ENCODE results near the gene NALF2.

GRCh38 chrX:69546978-69547377 lies 42.9 kb downstream of the NALF2 start:
- TF ChIP-seq, protein P1, sequence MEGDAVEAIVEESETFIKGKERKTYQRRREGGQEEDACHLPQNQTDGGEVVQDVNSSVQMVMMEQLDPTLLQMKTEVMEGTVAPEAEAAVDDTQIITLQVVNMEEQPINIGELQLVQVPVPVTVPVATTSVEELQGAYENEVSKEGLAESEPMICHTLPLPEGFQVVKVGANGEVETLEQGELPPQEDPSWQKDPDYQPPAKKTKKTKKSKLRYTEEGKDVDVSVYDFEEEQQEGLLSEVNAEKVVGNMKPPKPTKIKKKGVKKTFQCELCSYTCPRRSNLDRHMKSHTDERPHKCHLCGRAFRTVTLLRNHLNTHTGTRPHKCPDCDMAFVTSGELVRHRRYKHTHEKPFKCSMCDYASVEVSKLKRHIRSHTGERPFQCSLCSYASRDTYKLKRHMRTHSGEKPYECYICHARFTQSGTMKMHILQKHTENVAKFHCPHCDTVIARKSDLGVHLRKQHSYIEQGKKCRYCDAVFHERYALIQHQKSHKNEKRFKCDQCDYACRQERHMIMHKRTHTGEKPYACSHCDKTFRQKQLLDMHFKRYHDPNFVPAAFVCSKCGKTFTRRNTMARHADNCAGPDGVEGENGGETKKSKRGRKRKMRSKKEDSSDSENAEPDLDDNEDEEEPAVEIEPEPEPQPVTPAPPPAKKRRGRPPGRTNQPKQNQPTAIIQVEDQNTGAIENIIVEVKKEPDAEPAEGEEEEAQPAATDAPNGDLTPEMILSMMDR (IDR thresholded peaks at IDR 0.05 in 4 of 5, conservative IDR thresholded peaks at IDR 0.05 in 1 of 5) = no peak
- no peak for TF ChIP-seq POLR2A (IDR thresholded peaks at IDR 0.05)
